Measurements from ENCODE around the gene LMOD3.

- TF ChIP-seq FOXM1 (IDR thresholded peaks at IDR 0.05; ENCODE audit: borderline replicate concordance), result no peak
- TF ChIP-seq TARDBP (IDR thresholded peaks at IDR 0.05), result no peak
- TF ChIP-seq SP1 (IDR thresholded peaks at IDR 0.05), result no peak
- TF ChIP-seq ZNF384 (IDR thresholded peaks at IDR 0.05), result no peak
These were observed 32.4 kb downstream of the LMOD3 start for GRCh38 chr3:69090021-69090420.
